Measurements from ENCODE around the gene NAA38.

NAA38 gene, protein sequence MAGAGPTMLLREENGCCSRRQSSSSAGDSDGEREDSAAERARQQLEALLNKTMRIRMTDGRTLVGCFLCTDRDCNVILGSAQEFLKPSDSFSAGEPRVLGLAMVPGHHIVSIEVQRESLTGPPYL

DNA sequence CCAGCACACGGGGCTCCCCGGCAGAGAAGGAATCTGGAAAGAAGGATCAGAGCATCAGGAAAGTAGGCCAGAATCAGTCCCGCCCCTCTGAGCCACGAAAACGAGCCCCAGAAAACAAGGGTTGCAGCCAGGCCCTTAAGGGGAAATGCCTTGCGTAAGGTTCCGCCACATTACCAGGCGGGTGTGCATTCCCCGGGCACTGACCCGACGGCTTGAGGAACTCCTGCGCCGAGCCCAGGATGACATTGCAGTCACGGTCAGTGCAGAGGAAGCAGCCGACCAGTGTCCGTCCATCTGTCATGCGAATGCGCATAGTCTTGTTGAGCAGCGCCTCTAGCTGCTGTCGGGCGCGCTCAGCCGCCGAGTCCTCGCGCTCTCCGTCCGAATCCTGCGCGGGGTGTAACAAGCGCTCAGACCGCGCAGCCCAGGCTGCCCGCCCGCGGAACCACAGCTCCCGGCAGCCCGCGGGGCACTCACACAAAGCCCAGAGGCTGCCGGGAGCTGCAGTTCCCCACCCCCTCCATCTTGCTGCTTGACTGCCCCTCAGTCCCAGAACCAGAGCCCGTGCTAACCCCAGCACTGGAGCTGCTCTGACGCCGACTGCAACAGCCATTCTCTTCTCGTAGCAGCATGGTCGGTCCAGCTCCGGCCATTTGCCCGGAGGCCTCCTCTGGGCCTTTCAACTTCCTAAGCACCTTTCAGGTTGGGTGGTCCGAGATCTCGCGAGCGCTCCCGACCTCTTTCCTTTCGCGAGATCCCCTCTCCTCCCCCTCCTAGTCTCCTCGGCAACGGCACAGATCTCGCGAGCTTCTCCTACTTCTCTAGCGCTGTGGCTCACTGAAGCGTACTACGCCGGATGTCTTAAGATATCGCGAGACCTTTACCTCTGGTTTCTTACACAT lies at the start of gene NAA38:
Gene NAA38 (minus strand): TSS at position 749 of the 902 bp plus-strand sequence. CDS start 96 bp downstream, at position 653.
- H3K27ac Mint-ChIP-seq, result no peak within 1 kb of the TSS
- peaks cover 23 to 36% of the 10 kb centered on the region in 2 donors for H3K36me3 Mint-ChIP-seq
- no peak within 1 kb of the TSS for H3K4me3 Mint-ChIP-seq

GRCh38 chr17:7903154-7904103 lies 46.1 kb upstream of the NAA38 start:
- H3K4me3 Mint-ChIP-seq, result no peak overlapping the region
- peaks cover 50 to 88% of the 10 kb centered on the region in 2 donors for H3K36me3 Mint-ChIP-seq
- H3K27me3 Mint-ChIP-seq, result no peaks in the 10 kb centered on the region
- ATAC-seq (replicated peaks) (no peak), DNase-seq (no peak)
- H3K9me3 Mint-ChIP-seq, result no peaks in the 10 kb centered on the region
- H3K27ac Mint-ChIP-seq, result no peak overlapping the region
- H3K4me1 Mint-ChIP-seq, result no peaks in the 10 kb centered on the region

More for the DNA sequence above, at the start of gene NAA38:
- no peaks in the 10 kb centered on the region for H3K27me3 Mint-ChIP-seq
- peaks cover 7 to 21% of the 10 kb centered on the region in 2 donors for H3K4me1 Mint-ChIP-seq
- no peaks in the 10 kb centered on the region for H3K9me3 Mint-ChIP-seq
- peak; percentile 84 to 89 for ATAC-seq (replicated peaks)
- DNase-seq, result peak; percentile 95

DNA sequence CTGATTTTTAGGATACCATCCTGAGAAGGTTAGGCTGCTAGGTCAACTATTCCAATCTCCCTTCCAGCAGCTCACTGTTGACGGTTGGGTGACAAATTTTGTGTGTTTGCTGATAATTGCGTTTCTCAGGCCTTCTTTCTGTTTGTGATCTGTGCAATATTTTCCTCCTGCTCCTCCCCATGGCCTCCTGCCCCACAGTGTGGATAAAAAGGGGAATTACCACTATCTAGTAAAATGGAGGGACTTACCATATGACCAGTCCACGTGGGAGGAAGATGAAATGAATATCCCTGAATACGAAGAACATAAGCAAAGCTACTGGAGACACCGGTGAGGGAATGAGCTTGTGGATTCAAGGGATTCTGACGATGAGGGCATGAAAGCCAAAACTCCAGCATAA lies 40.4 kb upstream of the NAA38 start:
- H3K9me3 Mint-ChIP-seq, result no peaks in the 10 kb centered on the region
- no peak for DNase-seq
- peaks cover 58 to 84% of the 10 kb centered on the region in 2 donors for H3K36me3 Mint-ChIP-seq
- ATAC-seq (replicated peaks), result peak; percentile 59 to 65
- peaks cover 11 to 14% of the 10 kb centered on the region in 2 donors for H3K4me1 Mint-ChIP-seq
- peak overlapping the region; percentile 56 for H3K27ac Mint-ChIP-seq
- no peaks in the 10 kb centered on the region for H3K27me3 Mint-ChIP-seq
- no peak overlapping the region for H3K4me3 Mint-ChIP-seq

GRCh38 chr17:7897090-7897489 lies 39.7 kb upstream of the NAA38 start:
- Mint-ChIP-seq H3K4me3 (no peak overlapping the region), H3K27me3 (no peaks in the 10 kb centered on the region), H3K4me1 (peaks cover 11 to 14% of the 10 kb centered on the region in 2 donors), H3K27ac (peak overlapping the region; percentile 62), H3K9me3 (no peaks in the 10 kb centered on the region), H3K36me3 (peaks cover 55 to 81% of the 10 kb centered on the region in 2 donors)
- ATAC-seq (replicated peaks), result no peak
- no peak for DNase-seq

GRCh38 chr17:7894866-7895265 lies 37.5 kb upstream of the NAA38 start:
- no peak for DNase-seq
- Mint-ChIP-seq H3K36me3 (peaks cover 52 to 70% of the 10 kb centered on the region in 2 donors), H3K9me3 (no peaks in the 10 kb centered on the region), H3K4me1 (peaks cover 11 to 14% of the 10 kb centered on the region in 2 donors), H3K27ac (no peak overlapping the region), H3K27me3 (no peaks in the 10 kb centered on the region), H3K4me3 (no peak overlapping the region)
- ATAC-seq (replicated peaks), result no peak

- DNase-seq (no peak), ATAC-seq (replicated peaks) (no peak)
- no peak overlapping the region for H3K4me3 Mint-ChIP-seq
- no peaks in the 10 kb centered on the region for H3K27me3 Mint-ChIP-seq
- H3K27ac Mint-ChIP-seq, result no peak overlapping the region
- no peaks in the 10 kb centered on the region for H3K9me3 Mint-ChIP-seq
- H3K36me3 Mint-ChIP-seq, result peaks cover 49 to 64% of the 10 kb centered on the region in 2 donors
- peaks cover 14 to 15% of the 10 kb centered on the region in 2 donors for H3K4me1 Mint-ChIP-seq
Measured at GRCh38 chr17:7894226-7894625, 36.9 kb upstream of the NAA38 start.

GRCh38 chr17:7893187-7893880 lies 36.0 kb upstream of the NAA38 start:
- Mint-ChIP-seq H3K27ac (no peak overlapping the region), H3K4me3 (no peak overlapping the region)
- ATAC-seq (replicated peaks), result no peak

GRCh38 chr17:7889166-7889955 lies 32.0 kb upstream of the NAA38 start:
- no peak overlapping the region for H3K4me3 Mint-ChIP-seq
- peaks cover 9 to 12% of the 10 kb centered on the region in 2 donors for H3K4me1 Mint-ChIP-seq
- DNase-seq (no peak), ATAC-seq (replicated peaks) (no peak)
- H3K27me3 Mint-ChIP-seq, result no peaks in the 10 kb centered on the region
- H3K9me3 Mint-ChIP-seq, result no peaks in the 10 kb centered on the region
- H3K36me3 Mint-ChIP-seq, result peaks cover 24 to 32% of the 10 kb centered on the region in 2 donors
- peak overlapping the region; percentile 89 for H3K27ac Mint-ChIP-seq

More at GRCh38 chr17:7893187-7893880, 36.0 kb upstream of the NAA38 start:
- no peaks in the 10 kb centered on the region for H3K27me3 Mint-ChIP-seq
- DNase-seq, result no peak
- H3K36me3 Mint-ChIP-seq, result peaks cover 48 to 56% of the 10 kb centered on the region in 2 donors
- no peaks in the 10 kb centered on the region for H3K9me3 Mint-ChIP-seq
- peaks cover 13 to 16% of the 10 kb centered on the region in 2 donors for H3K4me1 Mint-ChIP-seq

DNA sequence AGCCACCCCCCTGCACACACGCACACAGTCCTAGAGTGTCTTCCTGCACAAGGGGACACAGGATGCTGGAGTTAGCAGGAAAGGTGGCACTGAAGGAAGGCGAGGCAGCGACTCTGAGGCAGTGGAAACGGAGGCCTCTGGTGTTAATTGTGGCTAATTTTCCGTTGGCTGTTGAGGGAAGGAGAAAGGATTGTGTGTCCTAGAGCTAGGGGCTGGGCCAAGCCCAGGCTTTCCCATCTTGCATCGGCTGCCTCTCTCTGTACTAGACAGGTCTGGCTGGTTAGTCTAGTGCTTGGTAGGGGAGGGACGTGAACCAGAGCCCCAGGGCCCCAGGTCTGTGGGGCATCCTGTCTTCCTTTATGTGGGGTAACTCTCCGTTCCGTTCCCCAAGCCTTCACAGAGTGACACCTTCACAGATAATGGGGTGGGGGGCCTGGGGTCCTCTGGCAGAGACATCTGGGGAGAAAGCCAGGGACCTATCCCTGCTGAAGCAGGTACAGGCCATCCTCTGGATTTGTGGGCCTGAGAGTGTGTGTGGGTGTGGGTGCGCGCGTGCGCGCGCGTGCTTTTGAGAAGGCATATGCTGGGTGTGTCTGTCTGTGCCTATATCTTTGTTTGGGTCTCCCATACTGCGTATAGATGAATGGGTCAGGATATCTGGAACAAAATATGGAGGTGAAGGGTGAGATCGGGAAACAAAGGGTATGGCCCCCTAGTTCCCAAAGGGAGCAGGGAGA lies 31.0 kb upstream of the NAA38 start, which contains the start of gene CHD3:
Gene CHD3 (plus strand): TSS at position 606 of the 737 bp plus-strand sequence. CDS start 212 bp downstream, outside the sequence.
- Mint-ChIP-seq H3K4me3 (no peak within 1 kb of the TSS), H3K27me3 (no peaks in the 10 kb centered on the region), H3K36me3 (peaks cover 14 to 22% of the 10 kb centered on the region in 2 donors), H3K9me3 (no peaks in the 10 kb centered on the region), H3K4me1 (peaks cover 9 to 12% of the 10 kb centered on the region in 2 donors), H3K27ac (peak within 1 kb of the TSS; percentile 89)
- ATAC-seq (replicated peaks) (no peak), DNase-seq (no peak)

DNA sequence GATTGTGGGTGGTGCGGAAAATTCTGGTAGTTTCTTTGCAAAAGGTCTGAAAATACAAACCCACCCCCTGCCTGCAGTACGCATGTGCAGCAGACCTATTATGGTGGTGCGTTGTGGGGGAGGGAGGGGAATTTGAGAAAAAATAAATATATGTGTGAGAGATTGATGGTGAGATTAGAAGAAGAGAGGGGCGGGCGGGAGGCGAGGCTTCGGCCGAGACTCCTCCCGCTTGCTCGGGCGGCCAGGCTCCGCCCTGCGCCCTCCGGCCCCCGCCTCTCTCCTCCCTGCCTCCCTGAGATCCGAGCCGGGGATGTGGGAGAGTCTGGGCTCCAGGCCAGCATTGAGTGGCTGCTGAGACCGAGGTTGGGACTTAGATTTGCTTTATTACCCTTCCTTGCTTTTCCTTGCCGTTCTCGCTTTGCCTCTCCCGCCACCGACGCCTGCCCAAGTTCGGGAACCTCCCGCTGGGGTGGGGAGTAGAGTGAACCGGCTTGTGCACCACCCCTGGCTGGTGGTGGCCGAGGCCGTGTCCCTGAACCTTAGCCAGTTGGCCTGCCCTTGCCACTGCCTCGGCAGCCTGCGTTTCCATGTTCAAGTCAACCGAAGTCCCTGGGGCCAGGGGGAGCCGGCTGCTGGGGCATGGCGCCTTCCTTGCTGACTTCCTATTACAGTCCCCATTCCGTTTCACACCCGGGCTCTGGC lies 30.3 kb upstream of the NAA38 start:
- peak; percentile 66 for DNase-seq
- peaks cover 9 to 12% of the 10 kb centered on the region in 2 donors for H3K4me1 Mint-ChIP-seq
- no peaks in the 10 kb centered on the region for H3K27me3 Mint-ChIP-seq
- H3K36me3 Mint-ChIP-seq, result peaks cover 13 to 20% of the 10 kb centered on the region in 2 donors
- ATAC-seq (replicated peaks), result peak; percentile 72 to 75
- no peaks in the 10 kb centered on the region for H3K9me3 Mint-ChIP-seq
- H3K4me3 Mint-ChIP-seq, result no peak overlapping the region
- no peak overlapping the region for H3K27ac Mint-ChIP-seq

- DNase-seq, result no peak
- ATAC-seq (replicated peaks), result peak; percentile 10 to 21
- Mint-ChIP-seq H3K4me1 (peaks cover 9 to 12% of the 10 kb centered on the region in 2 donors), H3K36me3 (peaks cover 12 to 18% of the 10 kb centered on the region in 2 donors), H3K9me3 (no peaks in the 10 kb centered on the region), H3K27me3 (no peaks in the 10 kb centered on the region), H3K27ac (no peak overlapping the region), H3K4me3 (no peak overlapping the region)
Measured at GRCh38 chr17:7887038-7887481, 29.7 kb upstream of the NAA38 start.

All from stimulated activated naive B cell treated with anti-CD40 and anti-IgM and Interleukin-4, amounts not matched to agents 10 μg/mL and 1 μg/mL and 100 μg/mL, for 72 hours (primary cell).